HL-60/S4 treated with retinoic acid at 250 ng/mL for 4 days and 3 days (cell line): ENCODE results near the gene ATXN2.
"Not testable (repeated sequence)": the region's sequence is repeated elsewhere in the genome, so short reads cannot be mapped to it uniquely, and the experiment has no call there.

Source experiments
- in situ Hi-C: fragments of 300-500 bp; cut with MboI; formaldehyde crosslinking; loops from 2 replicates; pipeline ENCODE4 v1.7.0; 2022; ENCODE audit warnings: low sequenced_read_pairs

Gene ATXN2

GRCh38 chr12:111578276-111578970, 20.7 kb downstream of the ATXN2 start:
- in situ Hi-C loops, result no loop called here

DNA sequence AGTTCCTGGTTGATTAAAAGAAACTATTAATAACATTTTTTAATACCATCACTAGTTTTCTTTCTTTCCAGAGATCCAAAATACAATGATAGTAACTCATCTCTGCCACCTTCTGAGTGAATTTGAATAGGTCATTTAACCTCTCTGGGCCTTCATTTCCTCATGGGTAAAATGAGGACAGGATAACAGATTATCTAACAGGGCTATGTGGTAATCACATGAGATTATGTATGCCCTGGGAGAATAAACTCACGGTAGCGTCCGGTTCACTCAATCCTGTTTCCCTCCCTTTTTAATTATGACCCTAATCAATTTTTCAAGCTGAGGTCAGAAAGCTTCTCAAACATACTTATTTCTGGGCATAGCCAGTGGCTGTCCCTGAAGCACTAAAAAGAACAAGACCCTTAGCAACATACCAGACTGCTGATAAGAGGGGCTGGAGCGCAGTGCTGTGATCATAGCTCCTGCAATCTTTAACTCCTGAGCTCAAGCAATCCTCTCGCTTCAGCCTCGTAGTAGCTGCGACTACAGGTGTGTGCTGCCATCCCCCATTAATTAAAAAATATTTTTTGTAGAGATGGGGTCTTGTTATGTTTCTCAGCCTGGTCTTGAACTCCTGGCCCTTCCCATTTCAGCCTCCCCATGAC, 24.2 kb downstream of the ATXN2 start:
- in situ Hi-C loops, result no loop called here

DNA sequence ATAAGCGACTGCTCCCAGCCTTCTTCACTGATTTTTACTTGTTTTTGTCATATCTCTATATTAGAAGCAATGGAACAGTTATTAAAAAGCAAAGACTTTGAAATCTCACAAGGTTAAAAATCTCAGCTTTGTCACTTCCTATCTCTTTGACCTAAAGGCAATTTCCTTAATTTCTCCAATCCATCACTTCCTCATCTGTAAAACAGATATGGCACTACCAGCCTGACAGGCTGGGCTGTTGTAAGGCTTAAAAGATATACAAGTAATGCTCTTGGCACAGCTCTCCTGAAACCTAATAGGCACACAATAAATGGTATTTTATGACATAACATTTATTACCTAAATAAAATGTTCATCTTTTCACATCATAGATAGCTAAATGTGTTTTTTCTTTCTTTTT, 25.6 kb downstream of the ATXN2 start:
- in situ Hi-C loops, result no loop called here

GRCh38 chr12:111570084-111570961, 28.8 kb downstream of the ATXN2 start:
- in situ Hi-C loops, result no loop called here

GRCh38 chr12:111569363-111570083, 29.6 kb downstream of the ATXN2 start:
- in situ Hi-C loops, result no loop called here

DNA sequence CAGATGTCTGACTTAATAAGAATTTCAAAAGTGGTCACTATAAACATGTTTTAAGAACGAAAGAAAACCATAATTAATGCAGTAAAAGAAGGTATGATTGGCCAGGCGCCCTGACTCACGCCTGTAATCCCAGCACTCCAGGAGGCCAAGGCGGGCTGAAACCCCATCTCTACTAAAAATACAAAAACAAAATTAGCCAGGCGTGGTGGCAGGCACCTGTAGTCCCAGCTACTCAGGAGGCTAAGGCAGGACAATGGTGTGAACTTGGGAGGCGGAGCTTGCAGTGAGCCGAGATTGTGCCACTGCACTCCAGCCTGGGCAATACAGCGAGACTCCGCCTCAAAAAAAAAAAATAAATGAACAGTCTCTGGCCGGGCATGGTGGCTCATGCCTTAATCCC, 38.3 kb downstream of the ATXN2 start:
- in situ Hi-C loops, result not testable (repeated sequence)

- in situ Hi-C loops, result no loop called here
Measured at GRCh38 chr12:111558107-111558376, 41.1 kb downstream of the ATXN2 start.

GRCh38 chr12:111557271-111558106, 41.6 kb downstream of the ATXN2 start:
- in situ Hi-C loops, result no loop called here

DNA sequence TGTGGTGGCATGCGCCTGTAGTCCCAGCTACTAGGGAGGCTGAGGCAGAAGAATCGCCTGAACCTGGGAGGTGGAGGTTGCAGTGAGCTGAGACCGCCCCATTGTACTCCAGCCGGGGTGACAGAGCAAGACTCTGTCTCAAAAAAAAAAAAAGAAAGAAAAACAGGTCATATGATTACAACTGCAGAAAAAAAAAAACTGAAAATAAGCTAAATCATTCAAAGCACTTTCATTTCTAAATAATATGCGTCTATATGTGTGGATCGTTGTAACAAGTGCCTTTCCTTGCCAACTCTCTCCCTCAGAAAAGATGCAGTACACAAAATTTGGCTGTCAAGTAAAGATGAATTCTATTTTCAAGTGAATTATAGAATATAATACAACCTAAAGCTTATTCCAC, 42.4 kb downstream of the ATXN2 start:
- in situ Hi-C loops, result no loop called here

DNA sequence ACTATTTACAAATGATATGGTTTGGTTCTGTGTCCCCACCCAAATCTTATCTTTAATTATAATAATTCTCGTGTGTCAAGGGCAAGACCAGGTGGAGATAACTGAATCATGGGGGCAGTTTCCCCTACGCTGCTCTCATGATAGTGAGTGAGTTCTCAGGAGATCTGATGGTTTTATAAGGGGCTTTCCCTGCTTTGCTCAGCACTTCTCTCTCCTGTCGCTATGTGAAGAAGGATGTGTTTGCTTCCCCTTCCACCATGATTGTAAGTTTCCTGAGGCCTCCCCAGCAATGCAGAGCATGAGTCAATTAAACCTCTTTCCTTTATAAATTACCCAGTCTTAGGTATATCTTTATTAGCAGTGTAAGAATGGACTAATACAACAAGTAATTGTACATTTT, 43.8 kb downstream of the ATXN2 start:
- in situ Hi-C loops, result not testable (repeated sequence)

DNA sequence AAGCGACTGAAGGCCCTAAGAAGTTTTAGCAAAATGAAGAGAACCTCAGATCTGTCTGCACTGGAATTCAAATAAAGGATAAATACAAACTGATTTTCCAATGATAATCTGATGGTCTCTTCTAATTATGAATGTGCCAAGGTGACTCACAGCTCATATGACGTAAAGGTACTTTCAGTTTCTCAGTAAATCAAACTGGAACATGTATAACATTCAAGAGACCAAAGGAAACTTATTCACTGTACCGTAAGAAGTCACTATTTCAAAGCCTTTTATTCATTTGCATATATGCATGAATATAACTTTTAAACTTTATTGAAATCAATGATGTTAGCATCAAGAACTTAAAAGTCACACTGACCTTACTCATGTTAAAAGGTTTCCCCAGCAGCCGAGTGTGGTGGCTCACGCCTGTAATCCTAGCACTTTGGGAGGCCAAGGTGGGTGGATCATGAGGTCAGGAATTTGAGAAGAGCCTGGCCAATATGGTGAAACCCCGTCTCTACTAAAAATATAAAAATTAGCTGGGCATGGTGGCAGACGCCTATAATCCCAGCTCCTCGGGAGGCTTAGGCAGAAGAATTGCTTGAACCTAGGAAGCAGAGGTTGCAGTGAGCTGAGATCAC, 52.2 kb downstream of the ATXN2 start:
- in situ Hi-C loops, result no loop called here

DNA sequence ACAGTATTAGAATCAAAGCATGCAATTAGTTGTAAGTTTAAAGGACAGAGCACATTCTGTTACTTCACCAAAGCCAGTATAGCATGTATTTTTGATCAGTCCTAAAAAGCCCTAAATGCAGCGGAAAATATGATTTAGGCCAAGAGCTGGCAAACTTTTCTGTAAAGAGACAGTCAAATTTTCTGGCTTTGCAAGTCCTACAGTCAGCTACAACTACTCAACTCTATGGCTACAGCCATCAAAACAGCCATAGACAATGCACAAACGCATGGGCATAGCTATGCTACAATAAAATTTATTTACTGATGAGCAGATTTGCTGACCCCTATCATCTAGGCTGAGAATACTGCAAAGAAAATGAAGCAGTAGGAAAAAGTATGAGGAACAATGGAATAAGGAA, 52.9 kb downstream of the ATXN2 start:
- in situ Hi-C loops, result no loop called here

- in situ Hi-C loops, result no loop called here
Measured at GRCh38 chr12:111544032-111544431, 55.1 kb downstream of the ATXN2 start.

DNA sequence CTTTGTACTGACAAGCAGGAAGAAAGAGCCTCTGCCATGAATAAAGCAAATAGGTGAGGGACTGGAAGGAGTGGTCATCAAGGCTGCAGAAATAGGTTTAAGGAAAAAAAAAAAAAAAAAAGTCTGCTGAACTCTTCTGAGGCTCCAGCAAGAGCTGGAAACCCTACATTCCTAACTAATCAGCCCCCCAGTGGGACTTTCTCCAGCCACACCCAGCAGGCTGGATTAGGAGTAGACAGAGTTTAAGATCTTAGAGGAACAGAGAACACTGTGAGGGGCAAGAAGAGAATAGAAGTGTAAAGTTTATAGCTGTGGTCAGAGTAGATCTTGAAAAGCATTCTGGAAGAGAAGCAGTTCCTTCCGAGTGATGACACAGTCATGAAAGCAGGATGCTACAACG, 66.4 kb downstream of the ATXN2 start:
- in situ Hi-C loops, result no loop called here

DNA sequence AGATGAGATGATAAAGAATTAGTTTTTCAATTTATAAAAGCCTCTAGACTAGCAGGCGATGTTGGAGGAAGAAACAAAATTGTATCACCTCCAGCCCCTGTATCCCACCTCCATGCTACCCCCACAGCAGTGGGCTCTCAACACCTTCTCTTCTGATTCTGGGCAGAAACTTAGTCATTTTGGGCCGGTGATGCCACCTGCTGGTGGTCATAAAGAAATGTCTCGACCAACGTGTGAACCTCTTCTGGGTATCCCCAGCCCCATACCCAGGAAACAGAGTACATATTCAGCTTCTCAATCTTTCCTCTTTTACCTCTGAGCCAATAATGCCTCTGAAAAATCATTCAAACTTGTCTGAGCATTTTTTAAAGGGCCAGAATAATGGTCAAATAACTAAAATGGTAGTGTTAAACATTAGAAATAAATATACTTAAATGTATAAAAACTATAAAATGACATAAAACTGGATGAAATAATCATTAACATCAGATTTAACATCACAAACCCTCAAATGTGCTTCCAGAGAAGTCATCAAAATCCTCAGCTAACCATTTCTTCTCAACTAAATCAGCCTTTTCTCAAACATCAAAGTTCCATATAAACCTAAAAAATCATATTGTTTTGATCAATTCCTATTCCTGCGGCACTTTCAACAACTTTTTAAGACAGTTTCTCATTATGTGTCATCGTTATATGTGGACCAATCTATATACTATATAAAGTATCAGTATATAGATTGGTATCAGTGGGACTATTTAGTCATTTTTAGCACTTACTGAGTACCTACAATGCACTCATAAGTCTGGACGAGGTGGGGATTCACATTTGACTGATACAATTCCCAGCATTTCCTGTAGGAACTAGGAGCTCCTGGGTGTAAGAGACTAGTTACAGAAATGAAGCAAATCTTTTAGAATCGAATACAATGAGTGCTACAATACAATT, 69.4 kb downstream of the ATXN2 start:
- in situ Hi-C loops, result no loop called here

- in situ Hi-C loops, result no loop called here
Measured at GRCh38 chr12:111523587-111524167, 75.4 kb downstream of the ATXN2 start.

GRCh38 chr12:111521801-111522200, 77.3 kb downstream of the ATXN2 start:
- in situ Hi-C loops, result no loop called here

- in situ Hi-C loops, result no loop called here
Measured at GRCh38 chr12:111519937-111520336, 79.2 kb downstream of the ATXN2 start.

DNA sequence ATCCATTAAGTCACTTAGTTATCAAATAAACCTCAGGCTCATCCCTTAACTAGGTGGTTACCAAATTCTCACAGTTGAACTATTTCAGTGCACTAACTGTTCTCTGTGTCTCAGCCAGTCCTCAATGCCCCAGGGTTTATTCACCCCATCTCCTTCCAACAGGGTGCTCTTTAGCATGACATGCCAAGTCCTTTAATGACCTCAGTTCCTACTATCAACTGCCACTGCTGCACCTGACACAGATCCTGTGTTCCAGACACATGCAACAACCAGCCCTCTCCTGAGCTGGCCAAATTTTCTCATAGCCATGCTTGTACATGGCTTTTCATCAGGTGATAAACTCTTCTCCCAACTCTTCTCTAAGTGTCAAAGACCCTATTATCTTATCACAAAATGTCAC, 80.0 kb downstream of the ATXN2 start:
- in situ Hi-C loops, result no loop called here
